Common myeloid progenitor, CD34-positive (primary cell): ENCODE measurements around the gene XDH.

Experiments
- CTCF ChIA-PET: fragments of 350-600 bp; sonication (Branson Sonifier 250); formaldehyde crosslinking; loops from one replicate; lab custom pipeline; 2021; ENCODE audit warnings: antibody characterized with exemption; lab: Charles Lee
- POLR2A ChIA-PET: fragments of 350-600 bp; sonication (Branson Sonifier 250); formaldehyde crosslinking; loops from one replicate; lab custom pipeline; 2021; ENCODE audit warnings: antibody characterized with exemption; lab: Charles Lee
- DNase-seq, 3 donors: peaks; one replicate each; pipeline versions ENCODE4 v3.0.0 to v3.0.0-alpha.2; 2013
- H3K27ac ChIP-seq, 2 experiments: 1 replicate in 1 of 2; 2 replicates in 1 of 2; pipeline ENCODE4 v1.7.0; 2013; ENCODE audit warnings: inconsistent platforms in 2 of 2, low read length in 2 of 2, mild to moderate bottlenecking in 2 of 2, low read depth in 1 of 2, moderate library complexity in 1 of 2; ENCODE audit not compliant: severe bottlenecking in 2 of 2, insufficient read depth in 1 of 2, poor library complexity in 1 of 2
- H3K27me3 ChIP-seq, 5 experiments: replicated peaks in 2 of 5; 1 replicate in 3 of 5; 2 replicates in 2 of 5; pipeline versions ENCODE4 v1.6.1 to v1.7.0; 2013; ENCODE audit warnings: low read length in 4 of 5, mild to moderate bottlenecking in 2 of 5, moderate library complexity in 2 of 5, inconsistent platforms in 1 of 5; ENCODE audit not compliant: insufficient read depth in 5 of 5, control insufficient read depth in 4 of 5
- H3K36me3 ChIP-seq, 4 experiments: 1 replicate in 2 of 4; 2 replicates in 2 of 4; pipeline versions ENCODE4 v1.6.1 to v1.7.0; 2013; ENCODE audit warnings: low read length in 3 of 4, control low read depth in 1 of 4, mild to moderate bottlenecking in 1 of 4; ENCODE audit not compliant: control insufficient read depth in 4 of 4, insufficient read depth in 4 of 4
- H3K4me1 ChIP-seq, 4 experiments: 1 replicate in 3 of 4; 2 replicates in 1 of 4; pipeline versions ENCODE4 v1.6.1 to v1.7.1; 2013; ENCODE audit warnings: low read length in 3 of 4, mild to moderate bottlenecking in 3 of 4, control low read depth in 1 of 4, inconsistent platforms in 1 of 4, moderate library complexity in 1 of 4; ENCODE audit not compliant: control insufficient read depth in 4 of 4, insufficient read depth in 4 of 4; ENCODE audit errors: control extremely low read depth in 1 of 4
- H3K4me3 ChIP-seq, 7 experiments: 1 replicate in 4 of 7; 2 replicates in 3 of 7; pipeline versions ENCODE4 v1.5.1 to v1.7.0; 2013; ENCODE audit warnings: mild to moderate bottlenecking in 7 of 7, low read length in 6 of 7, moderate library complexity in 6 of 7, inconsistent platforms in 2 of 7, low read depth in 2 of 7, control low read depth in 1 of 7; ENCODE audit not compliant: insufficient read depth in 4 of 7, control insufficient read depth in 1 of 7; ENCODE audit errors: extremely low read depth in 1 of 7
- H3K9me3 ChIP-seq, 5 experiments: 1 replicate in 4 of 5; 2 replicates in 1 of 5; pipeline versions ENCODE4 v1.6.1 to v1.7.1; 2013; ENCODE audit warnings: low read length in 4 of 5, mild to moderate bottlenecking in 2 of 5, inconsistent platforms in 1 of 5, low read depth in 1 of 5, moderate library complexity in 1 of 5; ENCODE audit not compliant: control insufficient read depth in 4 of 5, insufficient read depth in 2 of 5; ENCODE audit errors: control extremely low read depth in 1 of 5
- WGBS: methylation state at CpG from one replicate; pipeline ENCODE4 v1.1.5; 2013; ENCODE audit not compliant: insufficient coverage; 5-methylcytosine and 5-hydroxymethylcytosine counted together

Gene XDH

DNA sequence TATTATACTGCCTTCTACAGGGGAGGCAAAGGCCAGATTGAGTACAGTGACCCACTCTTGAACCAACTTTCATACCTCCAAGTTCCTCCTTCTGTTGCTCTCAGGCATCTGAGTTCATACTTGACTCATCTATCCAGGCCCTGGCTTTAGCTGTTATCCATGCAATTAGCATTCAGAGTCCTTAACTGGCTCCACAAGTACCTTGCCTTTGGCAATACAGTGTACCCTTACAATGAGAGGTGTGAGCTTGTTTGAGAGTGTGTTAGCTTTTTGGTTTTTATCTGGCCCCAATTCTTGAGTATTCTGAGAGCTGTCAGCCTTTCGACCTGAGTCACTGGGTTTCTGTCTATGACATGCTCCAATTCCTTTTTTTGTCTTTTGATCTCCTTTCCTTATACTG is 120.3 kb downstream of the XDH start:
- no peak overlapping the region for H3K4me3 ChIP-seq
- WGBS, result 100% methylated on average over 1 of the region's 1 CpG
- no peaks in the 10 kb centered on the region for H3K27me3 ChIP-seq
- no peaks in the 10 kb centered on the region for H3K9me3 ChIP-seq
- POLR2A ChIA-PET, result interaction anchor here (1.0 kb wide), 1 partner anchor 30 kb away, joined by 3 read pairs; no protein-coding TSS in a partner anchor
- H3K36me3 ChIP-seq, result no peaks in the 10 kb centered on the region
- DNase-seq, result no peak
- peaks cover 0 to 2% (median 0%) of the 10 kb centered on the region in 4 experiments for H3K4me1 ChIP-seq
- H3K27ac ChIP-seq, result no peak overlapping the region
- CTCF ChIA-PET, result interaction anchor here (0.8 to 1.1 kb wide), 2 partner anchors 38 to 63 kb away, joined by 3 read pairs; no protein-coding TSS in a partner anchor

DNA sequence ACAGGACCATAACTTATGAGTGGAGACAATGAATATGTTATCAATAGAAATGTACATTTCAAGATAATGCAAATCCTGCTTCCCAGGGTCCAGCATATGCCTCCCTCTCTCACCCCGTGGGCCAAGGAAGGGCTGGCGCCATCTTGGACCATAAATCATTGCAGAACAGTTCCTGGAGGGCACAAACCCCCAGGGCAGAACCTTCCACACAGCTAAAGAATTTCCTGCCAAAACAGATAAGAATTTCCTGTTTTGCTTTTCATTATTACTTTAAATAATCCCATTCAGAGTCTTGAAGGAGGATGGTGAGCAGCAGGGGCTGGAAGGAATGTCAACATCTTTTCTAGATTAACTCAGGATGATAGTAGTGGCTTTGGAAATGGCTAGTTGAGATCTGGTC is 126.9 kb downstream of the XDH start:
- Histone ChIP-seq H3K9me3 (no peaks in the 10 kb centered on the region), H3K36me3 (no peaks in the 10 kb centered on the region), H3K4me3 (peak overlapping the region in 2 of 7 experiments; percentile 5 to 8), H3K4me1 (peaks cover 3 to 26% (median 14%) of the 10 kb centered on the region in 4 experiments), H3K27ac (no peak overlapping the region), H3K27me3 (no peaks in the 10 kb centered on the region)
- ChIA-PET CTCF (no interaction called here), POLR2A (no interaction called here)
- WGBS, result 0% methylated on average over 2 of the region's 2 CpGs
- DNase-seq, result no peak

DNA sequence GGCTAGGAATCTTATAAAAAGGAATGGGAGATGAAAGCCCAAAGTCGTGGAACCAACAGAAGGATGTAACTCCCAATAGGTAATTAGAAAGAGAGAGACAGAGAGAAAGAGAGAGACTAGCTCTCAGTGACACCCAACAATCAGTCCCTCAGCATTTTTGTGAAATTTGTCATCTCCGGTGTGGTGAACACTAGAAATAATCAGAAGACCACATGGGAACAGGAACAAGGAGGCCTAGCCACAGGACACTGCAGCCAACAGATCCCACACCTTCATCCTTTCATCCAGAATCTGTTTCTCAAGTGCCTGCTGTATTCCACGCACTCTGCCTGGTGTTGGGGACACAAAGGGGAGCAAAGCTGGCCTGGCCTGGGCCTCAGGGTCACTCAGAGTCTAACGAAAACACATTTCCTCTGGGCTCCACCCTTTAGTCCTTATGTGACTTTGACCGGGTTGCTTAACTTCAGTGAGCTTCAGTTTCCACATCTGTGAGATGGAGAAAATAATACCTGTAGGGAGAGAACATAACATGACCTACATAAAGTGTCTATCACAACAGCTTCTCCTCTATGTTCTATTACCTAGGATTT is 127.5 kb downstream of the XDH start:
- DNase-seq, result peak in 2 of 3 donors; percentile 26 to 40
- H3K36me3 ChIP-seq, result no peaks in the 10 kb centered on the region
- H3K27ac ChIP-seq, result no peak overlapping the region
- POLR2A ChIA-PET, result no interaction called here
- CTCF ChIA-PET, result no interaction called here
- H3K27me3 ChIP-seq, result no peaks in the 10 kb centered on the region
- H3K9me3 ChIP-seq, result no peaks in the 10 kb centered on the region
- no peak overlapping the region for H3K4me3 ChIP-seq
- H3K4me1 ChIP-seq, result peaks cover 3 to 26% (median 14%) of the 10 kb centered on the region in 4 experiments
- 77% methylated on average over 4 of the region's 5 CpGs for WGBS

DNA sequence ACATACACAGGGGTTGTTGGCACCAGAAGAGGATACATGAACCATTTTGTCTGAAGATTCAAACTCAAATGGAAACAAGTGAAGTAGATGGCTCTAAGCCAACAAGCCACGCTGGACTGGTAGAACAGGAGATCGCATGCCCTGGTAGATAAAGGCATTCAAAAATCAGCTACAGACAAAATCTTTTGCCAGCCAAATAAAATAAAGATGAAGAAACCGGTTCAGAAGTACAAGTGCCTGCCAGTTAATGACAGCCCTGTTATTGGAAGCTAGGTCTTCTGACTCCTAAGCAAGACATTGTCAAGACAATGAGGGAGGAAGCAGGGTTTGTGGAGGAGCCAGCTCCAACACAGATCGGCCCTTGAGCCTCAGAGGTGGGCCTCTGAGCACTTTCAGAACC is 128.3 kb downstream of the XDH start:
- no peaks in the 10 kb centered on the region for H3K27me3 ChIP-seq
- CTCF ChIA-PET, result interaction anchor here (1.7 kb wide), 2 partner anchors 11 to 48 kb away, joined by 3 to 5 read pairs; no protein-coding TSS in a partner anchor
- DNase-seq, result peak in 2 of 3 donors; percentile 18 to 28
- no peak overlapping the region for H3K27ac ChIP-seq
- 77% methylated on average over 2 of the region's 4 CpGs for WGBS
- no peak overlapping the region for H3K4me3 ChIP-seq
- H3K9me3 ChIP-seq, result no peaks in the 10 kb centered on the region
- H3K4me1 ChIP-seq, result peaks cover 3 to 26% (median 14%) of the 10 kb centered on the region in 4 experiments
- POLR2A ChIA-PET, result no interaction called here
- H3K36me3 ChIP-seq, result no peaks in the 10 kb centered on the region
